Fibroblast of the aortic adventitia (primary cell): ENCODE measurements around the gene NUP93. TPM values are rescaled to one million over a fixed set of nuclear protein-coding genes. Genes with fewer than 3 reads are reported as not detected.

Experiments
- DNase-seq: peaks from one replicate; pipeline ENCODE4 v3.0.0-alpha.2; 2010; ENCODE audit warnings: low read depth
- H3K4me3 ChIP-seq: 2 replicates; pipeline ENCODE4 v1.5.1; 2011; ENCODE audit warnings: low read depth, mild to moderate bottlenecking, control low read depth, low read length, moderate library complexity
- CTCF ChIP-seq: IDR thresholded peaks from 2 replicates; pipeline ENCODE4 v1.5.1; 2011; ENCODE audit warnings: mild to moderate bottlenecking, low read length, control low read depth, inconsistent platforms; ENCODE audit not compliant: insufficient read depth
- total RNA-seq: library from RNA; depleted of rRNA; stranded (reverse); fragments of >200 nt; gene quantifications from 2 replicates; pipeline ENCODE4 v1.2.3, GENCODE V29; 2012; ENCODE audit warnings: low replicate concordance

Gene NUP93
- total RNA-seq, 1 donor, result 45.5 TPM

GRCh38 chr16:56741399-56741798 is 11.5 kb downstream of the NUP93 start:
- H3K4me3 ChIP-seq, result no peak overlapping the region
- no peak for DNase-seq
- TF ChIP-seq CTCF, result no peak

- no peak overlapping the region for H3K4me3 ChIP-seq
- no peak for TF ChIP-seq CTCF
- peak; percentile 86 for DNase-seq
Observed at GRCh38 chr16:56742030-56742984, 12.4 kb downstream of the NUP93 start.

- peak; percentile 40 for DNase-seq
- no peak overlapping the region for H3K4me3 ChIP-seq
- TF ChIP-seq CTCF, result no peak
Observed at GRCh38 chr16:56743840-56744239, 13.9 kb downstream of the NUP93 start.

GRCh38 chr16:56744996-56745640 is 15.2 kb downstream of the NUP93 start:
- no peak for DNase-seq
- no peak for TF ChIP-seq CTCF

GRCh38 chr16:56747486-56748045 is 17.6 kb downstream of the NUP93 start:
- no peak overlapping the region for H3K4me3 ChIP-seq
- no peak for TF ChIP-seq CTCF
- peak; percentile 52 for DNase-seq

More at GRCh38 chr16:56744996-56745640, 15.2 kb downstream of the NUP93 start:
- no peak overlapping the region for H3K4me3 ChIP-seq

GRCh38 chr16:56748191-56748590 is 18.3 kb downstream of the NUP93 start:
- no peak overlapping the region for H3K4me3 ChIP-seq
- no peak for DNase-seq
- no peak for TF ChIP-seq CTCF
